Transverse colon (tissue), 4 donors: ENCODE results near the gene TEX29.

ENCODE experiments used
- CTCF ChIP-seq, 5 experiments: fragments of 200-600 bp in 3 of 5; fragments of 450-650 bp in 2 of 5; sonication (generic) in 3 of 5; IDR thresholded peaks; 1 replicate in 2 of 5; 2 replicates in 3 of 5; pipeline ENCODE4 v1.5.1; 2016 to 2017; ENCODE audit warnings: antibody characterized with exemption in 5 of 5, inconsistent platforms in 3 of 5, mild to moderate bottlenecking in 2 of 5, moderate library complexity in 1 of 5
- POLR2AphosphoS5 ChIP-seq, 3 donors: sonication (generic); formaldehyde crosslinking; IDR thresholded peaks; one replicate each; pipeline ENCODE4 v1.6.1; 2016; ENCODE audit warnings: antibody characterized with exemption in 3 of 3

- TF ChIP-seq CTCF (IDR thresholded peaks at IDR 0.05) (no peak), POLR2AphosphoS5 (IDR thresholded peaks at IDR 0.05) (no peak)
Observed at GRCh38 chr13:111322916-111323331, 2.5 kb downstream of the TEX29 start.
